HCT116 (cell line): ENCODE data around the gene ZNF581.

Experiments
- EGR1 ChIP-seq: IDR thresholded peaks from 2 replicates; pipeline ENCODE4 v1.6.1; 2012; ENCODE audit warnings: low read depth
- EZH2 ChIP-seq: fragments of 200-600 bp; sonication (generic); IDR thresholded peaks from 2 replicates; pipeline ENCODE4 v1.6.1; 2017; ENCODE audit warnings: antibody characterized with exemption, mixed run types
- JUND ChIP-seq: IDR thresholded peaks from 2 replicates; pipeline ENCODE4 v1.6.1; 2012
- POLR2A ChIP-seq: IDR thresholded peaks from 2 replicates; pipeline ENCODE4 v1.7.0; 2011; ENCODE audit warnings: borderline replicate concordance; ENCODE audit not compliant: insufficient read depth, insufficient read length; ENCODE audit errors: extremely low read depth
- POLR2AphosphoS5 ChIP-seq: IDR thresholded peaks from 2 replicates; pipeline ENCODE4 v1.6.1; 2011; ENCODE audit warnings: mild to moderate bottlenecking, low read depth, low read length, moderate library complexity
- ZNF274 ChIP-seq: fragments of 200-500 bp; sonication (Bioruptor generic); IDR thresholded peaks from 2 replicates; pipeline ENCODE4 v1.6.1; 2014; ENCODE audit warnings: mild to moderate bottlenecking, low read depth, low read length, inconsistent platforms
- TF ChIP-seq, protein P1 (sequence below), 3 experiments: fragments of 200-600 bp in 1 of 3; sonication (generic) in 1 of 3; IDR thresholded peaks in 2 of 3; conservative IDR thresholded peaks in 1 of 3; 2 replicates each; pipeline ENCODE4 v1.5.1; 2012 to 2017; ENCODE audit warnings: low read depth in 2 of 3, low read length in 2 of 3, antibody characterized with exemption in 1 of 3, borderline replicate concordance in 1 of 3, control low read depth in 1 of 3, mild to moderate bottlenecking in 1 of 3, mixed read lengths in 1 of 3, mixed run types in 1 of 3, moderate library complexity in 1 of 3; ENCODE audit not compliant: insufficient read depth in 1 of 3
- TF ChIP-seq, protein P2 (sequence below): IDR thresholded peaks from 2 replicates; pipeline ENCODE4 v1.6.1; 2012; ENCODE audit warnings: low read depth
- TF ChIP-seq, protein P3 (sequence below): IDR thresholded peaks from 2 replicates; pipeline ENCODE4 v1.6.1; 2011; ENCODE audit warnings: mild to moderate bottlenecking, low read length, moderate library complexity; ENCODE audit not compliant: insufficient replicate concordance; ENCODE audit errors: extremely low read depth

DNA sequence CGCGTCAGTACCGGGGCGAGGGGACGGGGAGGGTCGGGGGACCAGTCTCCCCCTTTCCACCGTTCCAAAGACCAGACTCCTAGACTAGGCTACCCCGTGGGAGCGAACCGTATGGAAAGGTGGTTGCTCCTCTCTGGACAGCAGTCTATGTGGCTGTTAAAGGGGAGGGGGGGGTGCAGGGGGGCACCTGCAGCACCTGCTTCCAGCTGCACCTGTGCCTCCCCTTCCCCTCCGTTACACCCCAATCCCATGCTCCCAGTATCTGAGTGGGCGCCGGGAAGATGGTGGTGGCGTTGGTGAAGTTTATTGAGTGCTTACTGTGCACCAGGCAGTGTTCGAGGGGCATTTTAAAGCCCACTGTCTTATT lies 42.8 kb upstream of the ZNF581 start:
- TF ChIP-seq, protein P1, sequence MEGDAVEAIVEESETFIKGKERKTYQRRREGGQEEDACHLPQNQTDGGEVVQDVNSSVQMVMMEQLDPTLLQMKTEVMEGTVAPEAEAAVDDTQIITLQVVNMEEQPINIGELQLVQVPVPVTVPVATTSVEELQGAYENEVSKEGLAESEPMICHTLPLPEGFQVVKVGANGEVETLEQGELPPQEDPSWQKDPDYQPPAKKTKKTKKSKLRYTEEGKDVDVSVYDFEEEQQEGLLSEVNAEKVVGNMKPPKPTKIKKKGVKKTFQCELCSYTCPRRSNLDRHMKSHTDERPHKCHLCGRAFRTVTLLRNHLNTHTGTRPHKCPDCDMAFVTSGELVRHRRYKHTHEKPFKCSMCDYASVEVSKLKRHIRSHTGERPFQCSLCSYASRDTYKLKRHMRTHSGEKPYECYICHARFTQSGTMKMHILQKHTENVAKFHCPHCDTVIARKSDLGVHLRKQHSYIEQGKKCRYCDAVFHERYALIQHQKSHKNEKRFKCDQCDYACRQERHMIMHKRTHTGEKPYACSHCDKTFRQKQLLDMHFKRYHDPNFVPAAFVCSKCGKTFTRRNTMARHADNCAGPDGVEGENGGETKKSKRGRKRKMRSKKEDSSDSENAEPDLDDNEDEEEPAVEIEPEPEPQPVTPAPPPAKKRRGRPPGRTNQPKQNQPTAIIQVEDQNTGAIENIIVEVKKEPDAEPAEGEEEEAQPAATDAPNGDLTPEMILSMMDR (IDR thresholded peaks at IDR 0.05 in 2 of 3, conservative IDR thresholded peaks at IDR 0.05 in 1 of 3; ENCODE audit: borderline replicate concordance in 1 of 3, insufficient read depth in 1 of 3, low read depth in 2 of 3, low read length in 2 of 3): no peak
- TF ChIP-seq JUND: no peak
- TF ChIP-seq, protein P2, sequence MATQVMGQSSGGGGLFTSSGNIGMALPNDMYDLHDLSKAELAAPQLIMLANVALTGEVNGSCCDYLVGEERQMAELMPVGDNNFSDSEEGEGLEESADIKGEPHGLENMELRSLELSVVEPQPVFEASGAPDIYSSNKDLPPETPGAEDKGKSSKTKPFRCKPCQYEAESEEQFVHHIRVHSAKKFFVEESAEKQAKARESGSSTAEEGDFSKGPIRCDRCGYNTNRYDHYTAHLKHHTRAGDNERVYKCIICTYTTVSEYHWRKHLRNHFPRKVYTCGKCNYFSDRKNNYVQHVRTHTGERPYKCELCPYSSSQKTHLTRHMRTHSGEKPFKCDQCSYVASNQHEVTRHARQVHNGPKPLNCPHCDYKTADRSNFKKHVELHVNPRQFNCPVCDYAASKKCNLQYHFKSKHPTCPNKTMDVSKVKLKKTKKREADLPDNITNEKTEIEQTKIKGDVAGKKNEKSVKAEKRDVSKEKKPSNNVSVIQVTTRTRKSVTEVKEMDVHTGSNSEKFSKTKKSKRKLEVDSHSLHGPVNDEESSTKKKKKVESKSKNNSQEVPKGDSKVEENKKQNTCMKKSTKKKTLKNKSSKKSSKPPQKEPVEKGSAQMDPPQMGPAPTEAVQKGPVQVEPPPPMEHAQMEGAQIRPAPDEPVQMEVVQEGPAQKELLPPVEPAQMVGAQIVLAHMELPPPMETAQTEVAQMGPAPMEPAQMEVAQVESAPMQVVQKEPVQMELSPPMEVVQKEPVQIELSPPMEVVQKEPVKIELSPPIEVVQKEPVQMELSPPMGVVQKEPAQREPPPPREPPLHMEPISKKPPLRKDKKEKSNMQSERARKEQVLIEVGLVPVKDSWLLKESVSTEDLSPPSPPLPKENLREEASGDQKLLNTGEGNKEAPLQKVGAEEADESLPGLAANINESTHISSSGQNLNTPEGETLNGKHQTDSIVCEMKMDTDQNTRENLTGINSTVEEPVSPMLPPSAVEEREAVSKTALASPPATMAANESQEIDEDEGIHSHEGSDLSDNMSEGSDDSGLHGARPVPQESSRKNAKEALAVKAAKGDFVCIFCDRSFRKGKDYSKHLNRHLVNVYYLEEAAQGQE: no peak
- no peak for TF ChIP-seq POLR2A
- peak; percentile 24; the same call in 1 of the 2 replicates for TF ChIP-seq POLR2AphosphoS5
- TF ChIP-seq EGR1: no peak
- TF ChIP-seq, protein P3, sequence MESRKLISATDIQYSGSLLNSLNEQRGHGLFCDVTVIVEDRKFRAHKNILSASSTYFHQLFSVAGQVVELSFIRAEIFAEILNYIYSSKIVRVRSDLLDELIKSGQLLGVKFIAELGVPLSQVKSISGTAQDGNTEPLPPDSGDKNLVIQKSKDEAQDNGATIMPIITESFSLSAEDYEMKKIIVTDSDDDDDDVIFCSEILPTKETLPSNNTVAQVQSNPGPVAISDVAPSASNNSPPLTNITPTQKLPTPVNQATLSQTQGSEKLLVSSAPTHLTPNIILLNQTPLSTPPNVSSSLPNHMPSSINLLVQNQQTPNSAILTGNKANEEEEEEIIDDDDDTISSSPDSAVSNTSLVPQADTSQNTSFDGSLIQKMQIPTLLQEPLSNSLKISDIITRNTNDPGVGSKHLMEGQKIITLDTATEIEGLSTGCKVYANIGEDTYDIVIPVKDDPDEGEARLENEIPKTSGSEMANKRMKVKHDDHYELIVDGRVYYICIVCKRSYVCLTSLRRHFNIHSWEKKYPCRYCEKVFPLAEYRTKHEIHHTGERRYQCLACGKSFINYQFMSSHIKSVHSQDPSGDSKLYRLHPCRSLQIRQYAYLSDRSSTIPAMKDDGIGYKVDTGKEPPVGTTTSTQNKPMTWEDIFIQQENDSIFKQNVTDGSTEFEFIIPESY: no peak
- no peak for TF ChIP-seq EZH2
- no peak for TF ChIP-seq ZNF274
